GM12801 (cell line): ENCODE results near the gene CCIN.

Experiments
- TF ChIP-seq, protein P1 (sequence below): IDR thresholded peaks from one replicate; pipeline ENCODE4 v1.5.1; 2011; ENCODE audit warnings: control low read depth; ENCODE audit not compliant: insufficient read length; ENCODE audit errors: extremely low read depth

The CCIN gene

GRCh38 chr9:36127652-36128244, 41.4 kb upstream of the CCIN start:
- TF ChIP-seq, protein P1, sequence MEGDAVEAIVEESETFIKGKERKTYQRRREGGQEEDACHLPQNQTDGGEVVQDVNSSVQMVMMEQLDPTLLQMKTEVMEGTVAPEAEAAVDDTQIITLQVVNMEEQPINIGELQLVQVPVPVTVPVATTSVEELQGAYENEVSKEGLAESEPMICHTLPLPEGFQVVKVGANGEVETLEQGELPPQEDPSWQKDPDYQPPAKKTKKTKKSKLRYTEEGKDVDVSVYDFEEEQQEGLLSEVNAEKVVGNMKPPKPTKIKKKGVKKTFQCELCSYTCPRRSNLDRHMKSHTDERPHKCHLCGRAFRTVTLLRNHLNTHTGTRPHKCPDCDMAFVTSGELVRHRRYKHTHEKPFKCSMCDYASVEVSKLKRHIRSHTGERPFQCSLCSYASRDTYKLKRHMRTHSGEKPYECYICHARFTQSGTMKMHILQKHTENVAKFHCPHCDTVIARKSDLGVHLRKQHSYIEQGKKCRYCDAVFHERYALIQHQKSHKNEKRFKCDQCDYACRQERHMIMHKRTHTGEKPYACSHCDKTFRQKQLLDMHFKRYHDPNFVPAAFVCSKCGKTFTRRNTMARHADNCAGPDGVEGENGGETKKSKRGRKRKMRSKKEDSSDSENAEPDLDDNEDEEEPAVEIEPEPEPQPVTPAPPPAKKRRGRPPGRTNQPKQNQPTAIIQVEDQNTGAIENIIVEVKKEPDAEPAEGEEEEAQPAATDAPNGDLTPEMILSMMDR = no peak

GRCh38 chr9:36128349-36128748, 40.8 kb upstream of the CCIN start:
- TF ChIP-seq, protein P1 = no peak

- TF ChIP-seq, protein P1 = no peak
Observed at GRCh38 chr9:36129139-36129538, 40.0 kb upstream of the CCIN start.

DNA sequence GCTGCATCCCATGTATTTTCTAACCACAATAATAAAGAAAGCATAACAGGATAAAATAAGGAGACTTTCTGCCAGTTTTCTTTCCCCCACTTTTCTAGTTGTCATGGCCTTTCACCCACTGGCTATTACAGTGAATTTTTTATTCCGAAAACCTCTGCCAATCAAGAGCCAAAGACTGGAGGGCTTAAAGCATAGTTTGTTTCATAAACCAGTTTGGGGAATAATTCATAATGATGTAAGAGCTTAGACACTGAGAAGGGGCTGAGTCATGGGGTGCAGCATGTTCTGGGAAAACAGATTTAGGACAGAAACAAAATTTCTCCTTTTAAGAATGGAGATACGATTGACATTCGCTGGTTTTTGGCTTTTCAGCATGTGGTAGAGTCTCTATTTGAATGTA, 37.1 kb upstream of the CCIN start:
- TF ChIP-seq, protein P1 = no peak

DNA sequence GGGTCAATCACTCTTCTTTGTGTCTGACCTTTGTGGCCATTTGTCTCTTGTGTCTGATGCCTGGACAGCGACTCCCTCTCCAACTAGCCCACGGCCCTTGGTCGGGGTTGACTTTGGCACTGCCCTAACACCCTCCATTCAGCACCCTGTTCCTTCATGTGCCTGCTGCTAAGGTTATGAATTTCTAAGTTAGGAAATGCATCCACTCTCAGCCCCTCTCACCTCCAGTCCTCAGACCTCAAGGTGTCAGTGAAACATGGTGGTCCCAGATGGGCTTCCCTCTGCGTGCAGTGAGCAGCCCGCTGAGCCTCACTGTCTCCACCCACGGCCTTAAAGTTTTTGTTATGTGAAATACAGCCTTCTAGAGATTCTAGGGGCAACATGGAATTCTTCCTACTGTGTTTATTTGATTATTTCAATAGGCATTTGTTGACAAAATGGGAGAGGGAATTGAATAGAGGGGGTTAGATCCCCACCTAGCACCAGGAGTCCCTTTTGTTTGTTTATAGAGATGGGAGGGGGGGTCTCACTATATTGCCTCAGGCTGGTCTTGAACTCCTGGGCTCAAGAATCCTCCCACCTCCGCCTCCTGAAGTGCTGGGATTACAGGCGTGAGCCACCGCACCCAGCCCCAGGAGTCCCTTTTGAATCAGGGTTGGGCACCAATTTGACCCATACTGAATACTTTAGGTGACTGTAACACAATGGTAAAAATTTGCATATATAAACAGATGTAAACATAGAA, 34.3 kb upstream of the CCIN start:
- TF ChIP-seq, protein P1 = no peak

DNA sequence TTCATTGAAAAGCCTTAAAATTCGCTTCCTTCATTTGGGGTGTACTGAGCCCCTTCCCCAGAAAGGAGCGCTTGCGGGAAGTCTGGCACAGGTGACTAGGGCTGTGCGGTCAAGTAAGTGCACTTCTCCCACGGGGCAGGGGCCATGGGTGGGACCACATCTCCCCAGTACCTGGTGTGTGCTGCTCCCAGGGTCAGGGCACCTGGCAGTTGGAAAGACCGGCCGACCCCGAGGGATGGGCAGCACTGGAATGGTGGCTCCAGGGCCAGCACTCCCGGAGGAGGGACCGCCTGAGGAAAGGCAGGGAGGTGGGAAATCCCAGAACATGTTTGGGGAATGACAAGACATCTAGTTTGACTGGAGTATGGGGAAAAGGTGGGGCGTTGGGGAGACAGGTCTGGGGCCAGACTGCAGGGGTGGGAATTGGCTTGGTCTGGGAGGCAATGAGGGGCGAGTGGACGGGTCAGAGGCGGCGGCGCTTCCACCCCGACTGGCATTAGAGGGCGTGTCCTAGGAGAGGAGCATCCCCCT, 33.4 kb upstream of the CCIN start:
- TF ChIP-seq, protein P1 = no peak

DNA sequence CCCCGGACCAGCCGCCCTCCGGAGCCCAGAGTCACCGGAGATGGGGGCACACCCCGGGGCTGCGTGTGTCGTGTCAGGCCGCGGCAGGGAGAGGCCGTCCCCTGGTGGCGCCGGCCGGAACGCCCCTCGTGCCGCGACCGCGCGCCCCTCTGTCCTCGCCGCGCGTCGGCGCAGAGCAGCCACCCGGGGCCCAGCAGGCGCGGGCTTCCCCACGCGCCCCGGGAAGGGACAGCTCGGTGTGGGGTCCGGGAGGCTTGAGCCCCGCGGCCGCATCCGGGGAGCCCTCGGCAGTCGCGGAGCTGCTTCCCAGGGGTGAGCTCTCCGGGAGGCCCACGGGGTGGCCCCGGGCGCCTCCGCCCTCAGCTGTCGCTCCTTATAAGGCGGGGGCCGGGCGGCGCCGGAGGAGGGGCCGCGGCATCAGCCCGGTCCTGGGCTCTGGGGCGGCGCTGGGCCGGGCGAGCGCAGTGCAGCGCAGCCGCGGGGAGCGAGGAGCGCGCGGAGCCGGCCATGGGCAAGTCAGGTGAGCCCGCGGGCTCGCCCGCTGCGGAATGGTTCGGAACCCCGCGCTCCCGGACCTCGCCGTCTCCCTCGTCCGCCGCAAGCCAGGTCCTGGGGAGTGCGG, 32.8 kb upstream of the CCIN start, which contains the start of gene GLIPR2:
GLIPR2 (plus strand) TSS at position 462 of the 622 bp plus-strand sequence; CDS start at position 508, 46 bp downstream.
- TF ChIP-seq, protein P1 = no peak
